DMS114 treated with DMSO at 0.1 percent for 48 hours (cell line): ENCODE results near the gene CEP162.
"Not testable (repeated sequence)": the region's sequence is repeated elsewhere in the genome, so short reads cannot be mapped to it uniquely, and the experiment has no call there.

ENCODE experiments used
- DNase-seq: peaks from one replicate; lab custom pipeline; 2025; ENCODE audit not compliant: unreplicated experiment; lab: John Stamatoyannopoulos, UW

CEP162 gene

DNA sequence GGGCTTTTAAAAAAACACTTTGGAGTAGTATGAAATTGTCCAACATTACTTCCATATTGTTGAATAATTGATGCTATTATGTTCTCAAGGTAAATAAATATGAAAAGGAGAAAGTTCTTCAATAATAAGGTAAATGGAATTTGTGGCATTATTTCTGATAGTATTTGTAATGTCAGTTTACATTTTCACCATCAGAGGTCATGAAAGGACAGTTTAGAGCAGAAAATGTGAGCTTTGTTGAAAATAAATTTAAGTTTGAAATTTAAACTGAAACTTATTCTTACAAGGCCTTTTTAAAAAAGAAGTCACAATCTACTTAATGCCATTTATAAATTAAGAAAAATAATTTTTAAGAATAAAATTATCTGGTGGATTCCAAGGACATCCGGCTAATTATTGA, 15.8 kb upstream of the CEP162 start:
- DNase-seq = no peak

GRCh38 chr6:84242265-84242664, 14.8 kb upstream of the CEP162 start:
- DNase-seq = no peak

DNA sequence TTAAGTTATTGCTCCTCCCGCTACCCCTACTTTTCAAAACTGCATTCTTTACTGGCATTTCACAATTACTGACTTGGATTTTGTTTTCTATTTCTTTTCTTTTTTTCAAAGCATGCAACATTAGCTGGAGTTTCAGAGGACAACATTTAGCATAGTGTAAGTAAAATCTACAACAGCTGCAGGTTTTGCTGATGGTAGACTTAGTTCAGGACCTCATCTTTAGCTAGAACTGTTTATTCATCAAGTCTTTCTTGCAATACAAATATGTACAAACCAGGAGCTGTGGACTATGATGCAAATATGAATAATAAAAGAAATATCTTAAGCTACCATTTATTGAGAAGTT, 728 bp upstream of the CEP162 start:
- no peak for DNase-seq

- DNase-seq = no peak
These were observed 404 bp downstream of the CEP162 start for GRCh38 chr6:84227044-84227433.

- DNase-seq = no peak
These were observed 3.2 kb downstream of the CEP162 start for GRCh38 chr6:84224251-84224650.

- DNase-seq = not testable (repeated sequence)
These were observed 3.8 kb downstream of the CEP162 start for GRCh38 chr6:84223608-84224007.

- DNase-seq = no peak
These were observed 5.0 kb downstream of the CEP162 start for GRCh38 chr6:84222426-84222825.

DNA sequence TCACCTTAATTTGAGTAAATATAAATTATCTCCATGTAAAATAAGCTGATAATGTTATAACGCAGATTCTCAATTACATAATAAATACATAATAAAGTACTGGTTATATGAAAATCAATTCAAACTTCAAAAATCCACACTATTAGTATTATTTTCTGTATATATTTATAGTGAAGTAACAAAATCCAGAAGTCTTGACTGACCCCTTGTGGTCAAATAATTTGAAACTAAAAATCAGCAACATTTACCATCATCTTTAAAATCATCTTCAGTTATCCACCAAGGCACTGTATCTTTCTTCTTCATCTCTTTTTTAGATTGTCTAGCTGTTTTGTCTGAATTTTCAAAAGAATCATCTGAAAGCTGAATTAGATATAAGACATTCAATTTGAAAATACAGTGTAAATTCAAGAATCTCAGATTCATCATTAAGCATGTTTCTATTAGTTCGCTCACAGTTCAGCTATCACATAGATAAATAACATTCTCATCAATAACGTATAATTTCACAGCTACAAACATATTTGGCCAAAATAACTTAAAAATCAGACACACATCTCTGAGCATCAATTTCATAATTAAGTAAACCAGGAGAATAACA, 6.5 kb downstream of the CEP162 start:
- DNase-seq = no peak

DNA sequence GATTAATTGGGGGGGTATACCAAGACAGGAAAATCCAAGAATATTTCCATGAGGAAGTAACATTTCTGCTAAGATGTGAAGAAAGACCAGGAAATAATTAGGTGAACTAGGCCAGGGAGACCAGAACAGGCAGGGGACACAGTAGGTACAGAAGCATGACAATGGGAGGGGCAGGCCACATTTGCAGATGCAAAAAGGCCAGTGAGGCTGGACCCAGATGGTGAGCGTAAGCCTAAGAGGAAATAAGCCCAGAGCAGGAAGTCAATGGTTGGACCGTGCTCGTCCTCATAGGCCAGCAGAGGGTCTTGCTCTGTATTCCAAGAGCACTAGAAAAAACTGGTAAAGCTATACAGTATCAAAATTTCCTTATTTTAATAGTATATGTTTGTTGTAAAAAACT, 9.4 kb downstream of the CEP162 start:
- no peak for DNase-seq

- no peak for DNase-seq
These were observed 14.2 kb downstream of the CEP162 start for GRCh38 chr6:84213217-84213616.

DNA sequence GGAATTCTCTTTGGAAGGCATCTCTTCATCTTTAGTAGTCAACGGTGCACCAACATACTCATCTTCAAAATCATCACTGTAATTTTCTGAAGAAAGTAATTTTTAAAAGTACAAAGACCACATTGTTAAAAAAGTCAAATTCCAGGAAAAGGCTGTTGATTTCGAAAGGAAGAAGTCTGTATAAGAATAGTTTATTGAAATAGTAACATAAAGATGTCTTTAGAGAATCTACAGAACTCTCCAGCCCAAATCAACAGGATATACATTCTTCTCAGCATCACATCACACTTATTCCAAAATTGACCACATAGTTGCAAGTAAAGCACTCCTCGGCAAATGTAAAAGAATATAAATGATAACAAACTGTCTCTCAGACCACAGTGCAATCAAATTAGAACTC, 23.4 kb downstream of the CEP162 start:
- DNase-seq = no peak

DNA sequence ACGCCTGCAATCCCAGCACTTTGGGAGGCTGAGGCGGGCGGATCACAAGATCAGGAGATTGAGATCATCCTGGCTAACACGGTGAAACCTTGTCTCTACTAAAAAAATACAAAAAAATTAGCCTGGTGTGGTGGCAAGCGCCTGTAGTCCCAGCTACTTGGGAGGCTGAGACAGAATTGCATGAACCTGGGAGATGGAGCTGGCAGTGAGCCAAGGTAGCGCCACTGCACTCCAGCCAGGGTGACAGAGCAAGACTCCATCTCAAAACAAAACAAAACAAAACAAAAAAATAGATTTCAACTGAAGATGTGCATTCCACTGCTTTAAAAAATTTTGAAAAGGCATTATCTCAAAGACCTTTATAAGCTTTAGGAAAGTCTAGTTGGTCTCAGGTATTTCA, 27.5 kb downstream of the CEP162 start:
- not testable (repeated sequence) for DNase-seq

DNA sequence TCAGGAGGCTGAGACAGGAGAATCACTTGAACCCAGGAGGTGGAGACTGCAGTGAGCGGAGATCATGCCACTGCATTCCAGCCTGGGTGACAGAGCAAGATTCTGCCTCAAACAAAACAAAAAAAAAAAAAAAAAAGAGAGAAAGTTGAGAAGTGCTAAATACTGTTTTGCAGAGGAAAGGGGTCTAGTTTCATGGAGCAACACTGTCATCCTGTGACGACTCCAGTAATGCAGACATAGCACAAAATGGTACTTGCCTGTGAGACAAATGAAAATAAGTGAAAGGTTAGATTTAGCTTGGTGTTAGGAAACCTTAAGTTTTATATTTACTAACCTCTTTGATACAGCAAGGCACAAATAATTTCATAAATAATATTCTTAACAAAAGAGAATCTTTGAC, 29.7 kb downstream of the CEP162 start:
- DNase-seq = no peak

DNA sequence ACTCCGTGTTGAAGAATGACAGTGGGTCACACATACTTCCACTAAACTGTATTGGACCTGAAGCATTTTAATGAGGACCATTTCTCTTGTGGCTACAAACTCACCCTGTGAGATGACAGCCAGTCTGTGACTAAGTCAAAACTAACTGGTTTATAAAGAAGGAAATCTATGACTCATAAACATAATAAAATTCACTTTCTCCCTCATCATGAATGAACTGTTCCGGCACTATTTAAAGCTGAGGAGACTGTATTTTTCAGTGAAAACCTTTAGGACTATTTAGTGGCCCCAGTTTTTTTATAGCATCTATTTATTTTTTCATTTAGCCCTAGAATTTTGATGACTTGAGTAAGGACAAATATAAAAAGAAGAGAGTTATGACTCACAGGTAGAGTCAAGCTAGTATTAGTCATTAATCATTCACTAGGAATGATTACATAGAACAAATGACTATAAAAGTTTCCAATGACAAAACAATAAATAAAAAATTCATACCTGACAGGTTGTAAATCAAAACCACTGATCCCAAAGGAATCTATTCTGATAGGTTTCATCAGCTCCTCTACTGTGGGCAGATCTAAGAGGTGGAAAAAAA, 34.2 kb downstream of the CEP162 start:
- DNase-seq = no peak

DNA sequence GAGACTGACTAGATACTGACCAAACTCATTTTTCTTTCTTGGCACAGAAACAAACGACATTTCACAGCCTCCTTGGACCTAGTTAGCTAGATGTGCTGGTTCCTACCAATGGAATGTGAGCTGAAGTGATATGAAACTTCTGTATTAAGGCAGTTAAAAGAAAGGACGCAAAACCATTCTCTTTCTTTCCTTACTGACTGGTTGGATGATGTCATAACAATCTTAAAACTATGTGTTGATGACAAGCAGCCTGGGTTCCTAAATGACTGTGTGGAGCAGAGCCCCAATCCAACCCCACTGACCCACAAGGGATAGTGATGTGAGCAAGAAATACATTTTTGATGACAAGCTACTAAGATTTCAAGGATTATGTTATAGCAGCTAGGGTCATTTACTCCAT, 35.6 kb downstream of the CEP162 start:
- DNase-seq = no peak

DNA sequence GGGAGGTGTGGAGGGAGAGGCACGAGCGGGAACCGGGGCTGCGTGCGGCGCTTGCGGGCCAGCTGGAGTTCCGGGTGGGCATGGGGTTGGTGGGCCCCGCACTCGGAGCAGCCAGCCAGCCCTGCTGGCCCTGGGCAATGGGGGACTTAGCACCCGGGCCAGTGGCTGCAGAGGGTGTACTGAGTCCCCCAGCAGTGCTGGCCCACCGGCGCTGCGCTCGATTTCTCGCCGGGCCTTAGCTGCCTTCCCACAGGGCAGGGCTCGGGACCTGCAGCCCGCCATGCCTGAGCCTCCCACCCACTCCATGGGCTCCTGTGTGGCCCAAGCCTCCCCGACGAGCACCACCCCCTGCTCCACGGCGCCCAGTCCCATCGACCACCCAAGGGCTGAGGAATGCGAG, 38.1 kb downstream of the CEP162 start:
- DNase-seq = not testable (repeated sequence)

DNA sequence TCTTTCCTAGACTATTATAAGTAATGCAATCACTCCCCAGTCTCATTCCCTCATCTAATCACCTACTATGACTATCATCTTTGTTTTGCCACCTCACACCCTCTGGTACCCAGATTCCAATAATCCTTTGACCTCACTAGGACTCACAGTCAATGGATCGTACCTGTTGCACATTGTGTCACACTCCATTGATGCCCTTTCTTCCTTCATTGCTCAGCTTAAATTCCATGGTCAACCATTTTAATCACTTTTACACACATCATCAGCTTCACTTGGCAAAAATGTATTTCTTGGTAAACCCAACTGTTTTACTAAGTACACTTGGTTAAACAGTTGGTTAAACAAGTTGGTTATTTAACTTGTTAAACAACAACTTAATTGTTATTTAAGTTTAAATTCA, 44.0 kb downstream of the CEP162 start:
- no peak for DNase-seq

- DNase-seq = no peak
These were observed 45.4 kb downstream of the CEP162 start for GRCh38 chr6:84182001-84182400.

DNA sequence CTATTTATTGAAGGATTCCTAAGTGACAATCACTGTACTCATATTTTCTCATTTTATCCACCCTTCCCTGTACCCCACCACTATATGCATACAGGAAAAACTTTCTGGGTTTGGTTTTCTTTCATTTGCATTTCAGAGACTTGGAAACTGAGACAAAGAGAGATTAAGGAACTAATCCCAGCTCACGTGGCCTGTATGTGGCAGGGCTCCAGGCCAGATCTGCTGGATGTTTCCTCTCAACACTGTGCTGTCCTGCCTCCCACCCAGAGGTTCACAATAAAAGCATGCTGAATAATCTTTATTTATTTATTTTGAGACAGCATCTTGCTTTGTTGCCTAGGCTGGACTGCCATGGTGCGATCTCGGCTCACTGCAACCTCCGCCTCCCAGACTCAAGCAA, 50.2 kb downstream of the CEP162 start:
- DNase-seq = no peak

DNA sequence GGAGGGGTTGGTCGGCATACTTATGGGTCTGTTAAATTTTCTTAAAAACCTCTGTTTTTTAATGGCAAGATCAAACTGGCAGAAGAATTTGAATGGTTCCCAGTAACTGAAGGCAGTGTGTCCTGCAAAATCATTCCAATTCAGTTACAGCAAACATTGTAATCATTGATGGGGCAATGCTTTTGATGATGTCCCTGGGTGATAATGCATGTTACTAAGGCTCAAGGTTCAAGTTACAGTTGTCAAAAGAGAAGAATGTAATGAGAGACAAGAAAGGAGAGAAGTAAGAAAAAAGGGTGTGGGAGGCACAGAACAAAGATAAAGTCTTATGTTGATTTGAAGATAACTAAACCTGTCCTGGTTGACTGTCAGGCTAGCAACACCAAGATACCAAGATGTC, 54.9 kb downstream of the CEP162 start:
- DNase-seq = no peak

GRCh38 chr6:84172080-84172479, 55.4 kb downstream of the CEP162 start:
- no peak for DNase-seq

DNA sequence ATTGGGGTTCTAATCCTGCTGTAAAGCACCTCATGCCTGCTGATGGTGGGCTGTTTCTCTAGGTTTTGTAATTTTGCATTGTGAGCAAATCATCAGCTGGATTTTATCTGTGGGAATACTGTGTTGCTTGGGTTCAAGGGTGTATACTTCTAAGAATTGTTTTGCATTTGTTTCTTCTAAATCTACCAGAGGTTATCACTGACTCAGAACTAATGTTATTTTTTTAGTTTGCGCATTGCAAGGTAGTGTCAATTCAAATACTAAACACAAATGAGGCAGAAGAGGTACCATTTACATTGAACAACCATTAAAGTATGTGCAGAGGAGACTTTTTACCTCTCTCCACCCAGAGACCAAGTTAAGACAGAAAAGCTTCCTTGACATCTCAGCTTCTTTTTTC, 60.0 kb downstream of the CEP162 start:
- no peak for DNase-seq

- DNase-seq = no peak
These were observed 61.0 kb downstream of the CEP162 start for GRCh38 chr6:84166395-84166794.
